WTC11 (cell line): Measurements from ENCODE around the gene SLC5A3. TPM values are rescaled to one million over a fixed set of nuclear protein-coding genes. Genes with fewer than 3 reads are reported as not detected.

Experiments used
- ATAC-seq: fragments of 200-7000 bp; cut with Tn5 transposase; 2 replicates; pipeline ENCODE4 v1.10.0; 2021; ENCODE audit warnings: mild to moderate bottlenecking, moderate library complexity
- CTCF ChIA-PET: fragments of 300-600 bp; sonication (Branson Sonifier 250); formaldehyde crosslinking; loops from one replicate; lab custom pipeline; 2021; ENCODE audit warnings: antibody characterized with exemption; lab: Charles Lee
- POLR2A ChIA-PET: fragments of 350-600 bp; sonication (Branson Sonifier 250); formaldehyde crosslinking; loops from one replicate; lab custom pipeline; 2021; ENCODE audit warnings: antibody characterized with exemption; lab: Charles Lee
- DNase-seq: peaks from one replicate; pipeline ENCODE4 v3.0.0; 2021; ENCODE audit warnings: low spot score
- H3K27ac Mint-ChIP-seq: 2 replicates; pipeline ENCODE4 v1.8.0; 2021; ENCODE audit warnings: mixed read lengths
- H3K27me3 Mint-ChIP-seq: 2 replicates; pipeline ENCODE4 v1.8.0; 2021; ENCODE audit warnings: low read depth, mild to moderate bottlenecking, moderate library complexity, mixed read lengths
- H3K36me3 Mint-ChIP-seq: 2 replicates; pipeline ENCODE4 v1.8.0; 2021; ENCODE audit warnings: mixed read lengths
- H3K4me1 Mint-ChIP-seq: 2 replicates; pipeline ENCODE4 v1.8.0; 2022; ENCODE audit warnings: mixed read lengths
- H3K4me3 Mint-ChIP-seq: 2 replicates; pipeline ENCODE4 v1.8.0; 2021; ENCODE audit warnings: mild to moderate bottlenecking, moderate library complexity, mixed read lengths
- H3K9me3 Mint-ChIP-seq: 2 replicates; pipeline ENCODE4 v1.8.0; 2021; ENCODE audit warnings: mixed read lengths
- ARID4B ChIP-seq: sonication (generic); formaldehyde crosslinking; IDR thresholded peaks from 2 replicates; pipeline ENCODE4 v1.8.0; 2023; ENCODE audit warnings: missing genetic modification reagents, mild to moderate bottlenecking, borderline replicate concordance
- CBFB ChIP-seq: sonication (generic); formaldehyde crosslinking; IDR thresholded peaks from 2 replicates; pipeline ENCODE4 v1.8.1; 2022; ENCODE audit warnings: mild to moderate bottlenecking, low read depth, missing genetic modification reagents
- CREB1 ChIP-seq: sonication (generic); formaldehyde crosslinking; IDR thresholded peaks from 2 replicates; pipeline ENCODE4 v1.8.0; 2023; ENCODE audit warnings: mild to moderate bottlenecking, missing genetic modification reagents
- ELF4 ChIP-seq: sonication (generic); formaldehyde crosslinking; IDR thresholded peaks from 2 replicates; pipeline ENCODE4 v1.8.1; 2022; ENCODE audit warnings: low read depth, mild to moderate bottlenecking, moderate library complexity, missing genetic modification reagents
- GABPB1 ChIP-seq: sonication (generic); formaldehyde crosslinking; IDR thresholded peaks from 2 replicates; pipeline ENCODE4 v1.8.1; 2023; ENCODE audit warnings: mild to moderate bottlenecking, missing genetic modification reagents
- GTF2I ChIP-seq: fragments of 250-450 bp; sonication (Bioruptor Pico); conservative IDR thresholded peaks from 2 replicates; pipeline ENCODE4 v1.4.0; 2021; ENCODE audit warnings: mild to moderate bottlenecking
- MXD4 ChIP-seq: fragments of 250-450 bp; sonication (Bioruptor Pico); IDR thresholded peaks from 2 replicates; pipeline ENCODE4 v1.8.0; 2021; ENCODE audit warnings: mild to moderate bottlenecking, moderate library complexity, borderline replicate concordance
- NR1H2 ChIP-seq: sonication (generic); formaldehyde crosslinking; IDR thresholded peaks from 2 replicates; pipeline ENCODE4 v1.9.0; 2021; ENCODE audit warnings: mild to moderate bottlenecking, moderate library complexity, missing genetic modification reagents
- PRDM15 ChIP-seq: sonication (generic); formaldehyde crosslinking; IDR thresholded peaks from 2 replicates; pipeline ENCODE4 v1.8.0; 2022; ENCODE audit warnings: missing genetic modification reagents
- PREB ChIP-seq: sonication (generic); formaldehyde crosslinking; IDR thresholded peaks from 2 replicates; pipeline ENCODE4 v1.8.1; 2022; ENCODE audit warnings: mild to moderate bottlenecking, missing genetic modification reagents, moderate library complexity, borderline replicate concordance
- SMAD4 ChIP-seq: sonication (generic); formaldehyde crosslinking; IDR thresholded peaks from 2 replicates; pipeline ENCODE4 v1.8.0; 2022; ENCODE audit warnings: mild to moderate bottlenecking, missing genetic modification reagents
- STAT6 ChIP-seq: sonication (generic); formaldehyde crosslinking; conservative IDR thresholded peaks from 2 replicates; pipeline ENCODE4 v1.8.1; 2023; ENCODE audit warnings: mild to moderate bottlenecking, low read depth, missing genetic modification reagents, moderate library complexity
- ZBTB21 ChIP-seq: sonication (generic); formaldehyde crosslinking; IDR thresholded peaks from 2 replicates; pipeline ENCODE4 v1.8.1; 2023; ENCODE audit warnings: mild to moderate bottlenecking, missing genetic modification reagents, borderline replicate concordance
- ZMAT4 ChIP-seq: fragments of 250-450 bp; sonication (Bioruptor Pico); IDR thresholded peaks from 2 replicates; pipeline ENCODE4 v1.9.0; 2021; ENCODE audit warnings: mild to moderate bottlenecking
- ZNF121 ChIP-seq: sonication (generic); formaldehyde crosslinking; IDR thresholded peaks from 2 replicates; pipeline ENCODE4 v1.8.0; 2023; ENCODE audit warnings: missing genetic modification reagents
- ZNF317 ChIP-seq: sonication (generic); formaldehyde crosslinking; IDR thresholded peaks from 2 replicates; pipeline ENCODE4 v1.8.1; 2023; ENCODE audit warnings: low read depth, mild to moderate bottlenecking, moderate library complexity, missing genetic modification reagents, borderline replicate concordance
- ZNF671 ChIP-seq: fragments of 250-450 bp; sonication (Bioruptor Pico); IDR thresholded peaks from 2 replicates; pipeline ENCODE4 v1.8.0; 2021; ENCODE audit warnings: mild to moderate bottlenecking
- total RNA-seq: library from RNA; stranded (reverse); gene quantifications from 3 replicates; pipeline ENCODE4 v1.2.3, GENCODE V29; 2021

Gene SLC5A3
- total RNA-seq, 1 experiment from 2014 or later, result 14.8 TPM

- TF ChIP-seq SMAD4 (CRISPR knock-in tag) (no peak), PRDM15 (no peak), GTF2I (CRISPR knock-in tag) (no peak), ZBTB21 (no peak), MXD4 (CRISPR knock-in tag) (no peak)
These were observed 2.6 kb downstream of the SLC5A3 start (continued) for GRCh38 chr21:34075760-34076660.

- Mint-ChIP-seq H3K4me3 (no peak overlapping the region), H3K9me3 (no peaks in the 10 kb centered on the region), H3K36me3 (peaks cover 17% of the 10 kb centered on the region), H3K4me1 (peaks cover 65% of the 10 kb centered on the region), H3K27ac (no peak overlapping the region), H3K27me3 (peaks cover 6% of the 10 kb centered on the region)
- no peak for ATAC-seq
- POLR2A ChIA-PET, result interaction anchor here (0.6 to 0.9 kb wide), 2 partner anchors 24 to 126 kb away, joined by 3 read pairs; no protein-coding TSS in a partner anchor
- no peak for DNase-seq
- TF ChIP-seq ELF4 (CRISPR knock-in tag), result no peak
- no peak for TF ChIP-seq SMAD4 (CRISPR knock-in tag)
- no peak for TF ChIP-seq CBFB (CRISPR knock-in tag)
- no peak for TF ChIP-seq NR1H2 (CRISPR knock-in tag)
- no peak for TF ChIP-seq ZNF671 (CRISPR knock-in tag)
- no peak for TF ChIP-seq GABPB1 (CRISPR knock-in tag)
- no peak for TF ChIP-seq PREB (CRISPR knock-in tag)
- no peak for TF ChIP-seq ZNF121 (CRISPR knock-in tag)
- CTCF ChIA-PET, result interaction anchor here (1.6 to 2.2 kb wide), 2 partner anchors 15 to 153 kb away, joined by 7 to 9 read pairs; no protein-coding TSS in a partner anchor
These were observed 3.5 kb downstream of the SLC5A3 start for GRCh38 chr21:34076835-34077234.

- no peak for DNase-seq
- ATAC-seq, result no peak
- no peak overlapping the region for H3K27ac Mint-ChIP-seq
- peaks cover 68% of the 10 kb centered on the region for H3K4me1 Mint-ChIP-seq
- H3K9me3 Mint-ChIP-seq, result no peaks in the 10 kb centered on the region
- no peaks in the 10 kb centered on the region for H3K27me3 Mint-ChIP-seq
- H3K36me3 Mint-ChIP-seq, result peaks cover 17% of the 10 kb centered on the region
- ChIA-PET POLR2A (no interaction called here), CTCF (interaction anchor here (0.5 to 1.6 kb wide), 2 partner anchors 14 to 166 kb away, joined by 4 to 7 read pairs; no protein-coding TSS in a partner anchor)
- no peak overlapping the region for H3K4me3 Mint-ChIP-seq
- TF ChIP-seq ZNF317 (CRISPR knock-in tag), result no peak
- no peak for TF ChIP-seq ZMAT4 (CRISPR knock-in tag)
- no peak for TF ChIP-seq STAT6 (CRISPR knock-in tag)
- TF ChIP-seq ARID4B (CRISPR knock-in tag), result no peak
- no peak for TF ChIP-seq MXD4 (CRISPR knock-in tag)
- no peak for TF ChIP-seq CREB1 (CRISPR knock-in tag)
These were observed 4.5 kb downstream of the SLC5A3 start for GRCh38 chr21:34077888-34078287.
